GM23338 (cell line): ENCODE data around the gene HIVEP3. TPM values are rescaled to one million over a fixed set of nuclear protein-coding genes. Genes with fewer than 3 reads are reported as not detected.

Experiments used
- ATAC-seq: fragments of 200-7000 bp; cut with Tn5 transposase; 3 replicates; pipeline ENCODE4 v1.9.1; 2020
- DNase-seq: peaks from one replicate; pipeline ENCODE4 v3.0.0-alpha.2; 2015; ENCODE audit warnings: low spot score
- H2AFZ ChIP-seq: fragments of 200-600 bp; sonication (generic); 2 replicates; pipeline ENCODE4 v1.8.0; 2016; ENCODE audit warnings: antibody characterized with exemption, mild to moderate bottlenecking, moderate library complexity
- H3F3A ChIP-seq: fragments of 200-600 bp; sonication (generic); replicated peaks from 2 replicates; pipeline ENCODE4 v1.8.0; 2017; ENCODE audit warnings: antibody characterized with exemption, mixed run types, low read depth
- H3K27ac ChIP-seq: fragments of 200-600 bp; sonication (generic); 2 replicates; pipeline ENCODE4 v1.6.1; 2016; ENCODE audit warnings: low read depth
- H3K27me3 ChIP-seq: fragments of 200-600 bp; sonication (generic); 2 replicates; pipeline ENCODE4 v1.8.0; 2016; ENCODE audit warnings: mild to moderate bottlenecking, mixed run types, moderate library complexity; ENCODE audit not compliant: insufficient read depth
- H3K36me3 ChIP-seq: fragments of 200-600 bp; sonication (generic); 2 replicates; pipeline ENCODE4 v1.8.0; 2016; ENCODE audit warnings: mild to moderate bottlenecking; ENCODE audit not compliant: insufficient read depth
- H3K4me1 ChIP-seq: fragments of 200-600 bp; sonication (generic); 2 replicates; pipeline ENCODE4 v1.8.0; 2016; ENCODE audit warnings: mild to moderate bottlenecking, moderate library complexity; ENCODE audit not compliant: insufficient read depth
- H3K4me2 ChIP-seq: fragments of 200-600 bp; sonication (generic); 2 replicates; pipeline ENCODE4 v1.7.1; 2017; ENCODE audit warnings: mixed run types
- H3K4me3 ChIP-seq: fragments of 200-600 bp; sonication (generic); 2 replicates; pipeline ENCODE4 v1.6.1; 2016; ENCODE audit warnings: mixed run types
- H3K79me2 ChIP-seq: fragments of 200-600 bp; sonication (generic); replicated peaks from 2 replicates; pipeline ENCODE4 v1.8.0; 2017; ENCODE audit warnings: mild to moderate bottlenecking; ENCODE audit not compliant: insufficient read depth
- H3K9me2 ChIP-seq: fragments of 200-600 bp; sonication (generic); 2 replicates; pipeline ENCODE4 v1.8.0; 2017; ENCODE audit not compliant: insufficient read depth
- H4K20me1 ChIP-seq: fragments of 200-600 bp; sonication (generic); replicated peaks from 2 replicates; pipeline ENCODE4 v1.8.0; 2017; ENCODE audit warnings: mild to moderate bottlenecking; ENCODE audit not compliant: insufficient read depth
- H3K27ac Mint-ChIP-seq: 2 replicates; pipeline ENCODE4 v1.8.0; 2020; ENCODE audit warnings: inconsistent platforms, mild to moderate bottlenecking, moderate library complexity, mixed read lengths
- H3K27me3 Mint-ChIP-seq: 3 replicates; pipeline ENCODE4 v1.8.0; 2022; ENCODE audit warnings: low read depth, mild to moderate bottlenecking, moderate library complexity, mixed read lengths, inconsistent platforms; ENCODE audit not compliant: insufficient read depth, poor library complexity
- H3K36me3 Mint-ChIP-seq: 3 replicates; pipeline ENCODE4 v1.8.0; 2021; ENCODE audit warnings: low read depth, mild to moderate bottlenecking, inconsistent platforms, moderate library complexity, mixed read lengths
- H3K4me1 Mint-ChIP-seq: 3 replicates; pipeline ENCODE4 v1.8.0; 2020; ENCODE audit warnings: mild to moderate bottlenecking, inconsistent platforms, mixed read lengths
- H3K4me3 Mint-ChIP-seq: 3 replicates; pipeline ENCODE4 v1.8.0; 2021; ENCODE audit warnings: moderate library complexity, mild to moderate bottlenecking, inconsistent platforms, mixed read lengths
- H3K9me3 Mint-ChIP-seq: 3 replicates; pipeline ENCODE4 v1.8.0; 2020; ENCODE audit warnings: moderate library complexity, mild to moderate bottlenecking, inconsistent platforms, mixed read lengths
- CREB1 ChIP-seq: fragments of 250-450 bp; sonication (Bioruptor Pico); IDR thresholded peaks from 2 replicates; pipeline ENCODE4 v1.5.0; 2020; ENCODE audit warnings: low read depth, mild to moderate bottlenecking, moderate library complexity
- CTCF ChIP-seq, 2 experiments: fragments of 200-600 bp in 1 of 2; sonication (generic) in 1 of 2; conservative IDR thresholded peaks; 2 replicates each; pipeline versions ENCODE4 v1.5.1 to v1.6.1; 2016 to 2017; ENCODE audit warnings: antibody characterized with exemption in 2 of 2, low read depth in 2 of 2, mild to moderate bottlenecking in 2 of 2, moderate library complexity in 1 of 2
- ETS1 ChIP-seq: IDR thresholded peaks from 2 replicates; pipeline ENCODE4 v1.6.1; 2016; ENCODE audit warnings: antibody characterized with exemption
- EZH2 ChIP-seq: fragments of 200-600 bp; sonication (generic); IDR thresholded peaks from one replicate; pipeline ENCODE4 v1.8.0; 2017; ENCODE audit warnings: antibody characterized with exemption, mild to moderate bottlenecking, low read depth; ENCODE audit not compliant: unreplicated experiment
- EZH2phosphoT487 ChIP-seq: fragments of 200-600 bp; sonication (generic); IDR thresholded peaks from one replicate; pipeline ENCODE4 v1.8.1; 2018; ENCODE audit warnings: antibody characterized with exemption; ENCODE audit not compliant: unreplicated experiment
- JUNB ChIP-seq: IDR thresholded peaks from one replicate; pipeline ENCODE4 v1.6.1; 2016; ENCODE audit warnings: antibody characterized with exemption; ENCODE audit not compliant: unreplicated experiment
- NANOG ChIP-seq: IDR thresholded peaks from 2 replicates; pipeline ENCODE4 v1.6.1; 2016; ENCODE audit warnings: antibody characterized with exemption, borderline replicate concordance
- POLR2AphosphoS5 ChIP-seq: IDR thresholded peaks from 2 replicates; pipeline ENCODE4 v1.6.1; 2016; ENCODE audit warnings: antibody characterized with exemption, low read depth
- REST ChIP-seq: IDR thresholded peaks from one replicate; pipeline ENCODE4 v1.6.1; 2018; ENCODE audit warnings: antibody characterized with exemption; ENCODE audit not compliant: unreplicated experiment
- STAT1 ChIP-seq: IDR thresholded peaks from one replicate; pipeline ENCODE4 v1.6.1; 2016; ENCODE audit warnings: antibody characterized with exemption; ENCODE audit not compliant: unreplicated experiment
- ZNF114 ChIP-seq: fragments of 250-450 bp; sonication (Bioruptor Pico); IDR thresholded peaks from 2 replicates; pipeline ENCODE4 v1.5.0; 2020; ENCODE audit warnings: mild to moderate bottlenecking, moderate library complexity
- ZNF331 ChIP-seq: fragments of 250-450 bp; sonication (Bioruptor Pico); IDR thresholded peaks from 2 replicates; pipeline ENCODE4 v1.5.0; 2020; ENCODE audit warnings: low read depth, mild to moderate bottlenecking, moderate library complexity
- ZNF462 ChIP-seq: fragments of 250-450 bp; sonication (Bioruptor Pico); IDR thresholded peaks from 2 replicates; pipeline ENCODE4 v1.5.0; 2020; ENCODE audit warnings: mild to moderate bottlenecking, moderate library complexity
- polyA plus RNA-seq: library from polyadenylated mRNA; unstranded; fragments of >200 nt; fragmentation: Nextera tagmentation; extraction: Ambion mirVana; gene quantifications from 2 replicates; pipeline ENCODE4 v1.2.1, GENCODE V29; 2016
- total RNA-seq: library from RNA; depleted of rRNA; stranded (reverse); fragments of >200 nt; shearing (Covaris generic); gene quantifications from 2 replicates; pipeline ENCODE4 v1.2.3, GENCODE V29; 2014

HIVEP3 gene
- total and polyA plus RNA-seq, 2 experiments from 2014 or later, result 0.14 to 0.24 TPM

- no peak overlapping the region for H3K27ac ChIP-seq
- H3K4me3 ChIP-seq, result no peak overlapping the region
- TF ChIP-seq CREB1 (CRISPR knock-in tag) (no peak), STAT1 (no peak), JUNB (no peak), NANOG (no peak), ZNF331 (no peak), EZH2 (no peak), CTCF (conservative IDR thresholded peaks at IDR 0.05; ENCODE audit: low read depth in 2 of 2) (no peak), EZH2phosphoT487 (no peak), ZNF114 (CRISPR knock-in tag) (no peak), POLR2AphosphoS5 (no peak), ETS1 (no peak), ZNF462 (CRISPR knock-in tag) (no peak), REST (no peak)
- Mint-ChIP-seq H3K4me1 (peaks cover 39% of the 10 kb centered on the region), H3K4me3 (no peak overlapping the region), H3K36me3 (no peaks in the 10 kb centered on the region), H3K27me3 (peaks cover 9% of the 10 kb centered on the region), H3K27ac (no peak overlapping the region), H3K9me3 (no peaks in the 10 kb centered on the region; the same call in 2 of the 3 replicates)
- H4K20me1 ChIP-seq, result no peaks in the 10 kb centered on the region
- no peak for DNase-seq
- no peaks in the 10 kb centered on the region for H3F3A ChIP-seq
- no peaks in the 10 kb centered on the region for H3K36me3 ChIP-seq
- no peaks in the 10 kb centered on the region for H3K27me3 ChIP-seq
- H3K79me2 ChIP-seq, result no peaks in the 10 kb centered on the region
- H2AFZ ChIP-seq, result no peak overlapping the region
- no peak overlapping the region for H3K4me2 ChIP-seq
- H3K4me1 ChIP-seq, result peaks cover 17% of the 10 kb centered on the region
- no peaks in the 10 kb centered on the region for H3K9me2 ChIP-seq
- ATAC-seq, result no peak
Observed at GRCh38 chr1:41880261-41880660, 38.5 kb downstream of the HIVEP3 start.
